ENCODE measurements around the gene KDM5B.

KDM5B gene

DNA sequence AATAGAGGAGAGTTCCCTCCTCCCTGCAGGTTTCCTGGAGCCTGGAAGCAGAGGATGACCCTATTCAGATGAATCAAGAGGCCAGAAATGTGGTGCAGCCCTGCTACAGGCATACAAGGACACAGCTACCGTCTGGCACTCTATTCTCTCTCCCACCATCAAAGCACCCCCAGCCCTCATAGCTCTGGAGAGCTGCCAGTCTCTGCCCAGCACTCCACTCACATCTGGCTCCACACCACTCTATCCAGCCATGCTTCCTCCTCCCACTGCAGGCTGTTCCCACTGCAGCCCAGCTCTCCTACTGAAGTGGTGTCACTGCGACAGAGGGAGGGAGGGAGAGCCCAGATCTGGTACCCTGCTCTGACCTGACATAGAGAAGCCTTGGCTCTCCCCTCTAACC is 116.4 kb downstream of the KDM5B start:
- TF ChIP-seq CTCF (IDR thresholded peaks at IDR 0.05; ENCODE audit: borderline replicate concordance, control extremely low read depth, extremely low read depth, insufficient read depth, missing control alignments) = no peak
- in situ Hi-C loops (cut with MboI; ENCODE audit: low sequenced_read_pairs, unreplicated experiment) = no loop called here
- no peak for DNase-seq (ENCODE audit: low spot score)

GRCh38 chr1:202689493-202690342 is 118.5 kb downstream of the KDM5B start:
- no peak for TF ChIP-seq CTCF (IDR thresholded peaks at IDR 0.05; ENCODE audit: borderline replicate concordance, control extremely low read depth, extremely low read depth, insufficient read depth, missing control alignments)
- in situ Hi-C loops (cut with MboI; ENCODE audit: low sequenced_read_pairs, unreplicated experiment) = no loop called here

GRCh38 chr1:202689082-202689481 is 119.1 kb downstream of the KDM5B start:
- TF ChIP-seq CTCF (IDR thresholded peaks at IDR 0.05; ENCODE audit: borderline replicate concordance, control extremely low read depth, extremely low read depth, insufficient read depth, missing control alignments) = no peak
- in situ Hi-C loops (cut with MboI; ENCODE audit: low sequenced_read_pairs, unreplicated experiment) = no loop called here
- DNase-seq (ENCODE audit: low spot score) = no peak

More at GRCh38 chr1:202689493-202690342, 118.5 kb downstream of the KDM5B start:
- no peak for DNase-seq (ENCODE audit: low spot score)

GRCh38 chr1:202688401-202688800 is 119.8 kb downstream of the KDM5B start:
- in situ Hi-C loops (cut with MboI; ENCODE audit: low sequenced_read_pairs, unreplicated experiment) = no loop called here
- no peak for TF ChIP-seq CTCF (IDR thresholded peaks at IDR 0.05; ENCODE audit: borderline replicate concordance, control extremely low read depth, extremely low read depth, insufficient read depth, missing control alignments)
- DNase-seq (ENCODE audit: low spot score) = no peak

DNA sequence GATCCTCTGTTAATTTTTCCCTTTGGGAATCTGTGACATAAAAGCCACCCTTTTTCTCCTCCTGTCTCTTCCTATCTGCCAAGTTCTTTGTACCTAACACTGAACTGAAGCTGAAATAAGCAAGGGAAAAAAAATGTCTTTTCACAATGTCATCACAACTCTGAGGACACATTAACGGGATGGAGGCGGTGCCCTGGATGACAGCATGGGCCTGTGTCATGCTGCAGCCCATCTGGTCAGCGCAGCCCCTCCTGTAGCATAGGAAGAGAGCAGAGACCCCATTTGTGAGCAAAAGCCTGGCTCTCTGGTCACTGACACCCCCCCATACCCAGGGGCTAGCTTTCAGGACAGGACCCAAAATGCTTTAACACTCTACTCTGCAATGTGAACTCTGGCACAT is 120.4 kb downstream of the KDM5B start:
- no peak for DNase-seq (ENCODE audit: low spot score)
- in situ Hi-C loops (cut with MboI; ENCODE audit: low sequenced_read_pairs, unreplicated experiment) = no loop called here

DNA sequence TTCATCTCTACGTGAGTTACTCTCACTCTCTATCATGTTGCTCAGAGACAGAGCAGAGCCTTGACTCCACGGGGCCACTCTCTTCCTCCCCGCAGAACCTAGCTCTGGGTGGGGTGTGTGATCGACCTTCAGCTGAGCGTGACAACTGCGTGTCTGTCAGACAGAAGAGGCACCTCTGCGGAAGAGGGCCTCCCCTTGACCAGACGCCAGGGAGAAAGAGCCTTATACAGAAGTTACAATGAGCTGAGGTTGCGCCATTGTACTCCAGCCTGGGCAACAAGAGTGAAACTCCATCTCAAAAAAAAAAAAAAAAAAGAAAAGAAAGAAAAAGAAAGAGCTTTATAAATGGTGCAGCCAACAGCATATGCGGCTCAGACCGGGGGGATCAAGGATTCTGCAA is 120.9 kb downstream of the KDM5B start:
- no peak for TF ChIP-seq CTCF (IDR thresholded peaks at IDR 0.05; ENCODE audit: borderline replicate concordance, control extremely low read depth, extremely low read depth, insufficient read depth, missing control alignments)
- in situ Hi-C loops (cut with MboI; ENCODE audit: low sequenced_read_pairs, unreplicated experiment) = no loop called here
- DNase-seq (ENCODE audit: low spot score) = no peak

More for the DNA sequence above, 120.4 kb downstream of the KDM5B start:
- TF ChIP-seq CTCF (IDR thresholded peaks at IDR 0.05; ENCODE audit: borderline replicate concordance, control extremely low read depth, extremely low read depth, insufficient read depth, missing control alignments) = no peak

Measured in GM13976 (cell line).